GM20000 (cell line): ENCODE data around the gene NBAS.

ENCODE experiments used
- DNase-seq: peaks from one replicate; pipeline ENCODE4 v3.0.0; 2012; ENCODE audit warnings: low spot score
- TF ChIP-seq, protein P1 (sequence below): IDR thresholded peaks from 2 replicates; pipeline ENCODE4 v1.5.1; 2012; ENCODE audit warnings: mild to moderate bottlenecking, control low read depth; ENCODE audit errors: extremely low read depth, missing control alignments

NBAS gene

DNA sequence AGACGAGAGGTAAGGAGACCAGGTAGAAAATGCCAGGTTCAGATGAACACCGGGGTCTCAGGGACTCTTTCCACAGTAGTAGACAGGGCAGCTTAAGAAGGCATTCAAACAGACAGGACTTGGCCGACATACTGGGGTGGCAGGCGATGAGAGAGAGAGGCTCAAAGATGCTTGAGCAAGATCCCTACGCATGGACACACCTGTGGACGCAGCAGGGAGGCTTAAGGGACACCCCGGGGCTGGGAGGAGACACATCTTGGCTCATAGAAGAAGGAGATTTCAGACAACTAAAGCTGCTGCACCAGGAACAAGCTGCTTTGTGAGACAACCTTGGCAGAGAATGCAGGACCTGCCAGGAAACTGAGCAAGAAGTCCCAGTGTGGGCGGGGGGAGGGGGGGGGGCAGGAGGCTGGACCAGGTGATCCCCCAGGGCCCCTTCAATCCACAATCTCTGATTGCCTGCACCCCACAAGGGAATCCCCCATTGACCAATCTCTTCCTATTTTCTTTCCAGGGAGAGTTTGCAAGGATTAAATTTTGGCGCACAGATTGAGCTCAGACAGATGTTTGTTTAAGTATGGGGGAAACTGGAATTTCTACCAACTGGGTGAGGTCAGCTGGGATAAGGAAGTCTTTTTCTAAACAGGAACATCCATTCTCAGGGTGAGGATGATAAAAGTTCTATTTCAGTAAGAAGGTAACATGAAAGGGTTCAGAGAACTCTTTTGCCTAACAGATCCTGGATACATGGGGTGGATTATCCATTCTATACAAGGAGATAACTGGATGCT is 400.7 kb downstream of the NBAS start:
- DNase-seq, result no peak
- TF ChIP-seq, protein P1, sequence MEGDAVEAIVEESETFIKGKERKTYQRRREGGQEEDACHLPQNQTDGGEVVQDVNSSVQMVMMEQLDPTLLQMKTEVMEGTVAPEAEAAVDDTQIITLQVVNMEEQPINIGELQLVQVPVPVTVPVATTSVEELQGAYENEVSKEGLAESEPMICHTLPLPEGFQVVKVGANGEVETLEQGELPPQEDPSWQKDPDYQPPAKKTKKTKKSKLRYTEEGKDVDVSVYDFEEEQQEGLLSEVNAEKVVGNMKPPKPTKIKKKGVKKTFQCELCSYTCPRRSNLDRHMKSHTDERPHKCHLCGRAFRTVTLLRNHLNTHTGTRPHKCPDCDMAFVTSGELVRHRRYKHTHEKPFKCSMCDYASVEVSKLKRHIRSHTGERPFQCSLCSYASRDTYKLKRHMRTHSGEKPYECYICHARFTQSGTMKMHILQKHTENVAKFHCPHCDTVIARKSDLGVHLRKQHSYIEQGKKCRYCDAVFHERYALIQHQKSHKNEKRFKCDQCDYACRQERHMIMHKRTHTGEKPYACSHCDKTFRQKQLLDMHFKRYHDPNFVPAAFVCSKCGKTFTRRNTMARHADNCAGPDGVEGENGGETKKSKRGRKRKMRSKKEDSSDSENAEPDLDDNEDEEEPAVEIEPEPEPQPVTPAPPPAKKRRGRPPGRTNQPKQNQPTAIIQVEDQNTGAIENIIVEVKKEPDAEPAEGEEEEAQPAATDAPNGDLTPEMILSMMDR, result no peak

DNA sequence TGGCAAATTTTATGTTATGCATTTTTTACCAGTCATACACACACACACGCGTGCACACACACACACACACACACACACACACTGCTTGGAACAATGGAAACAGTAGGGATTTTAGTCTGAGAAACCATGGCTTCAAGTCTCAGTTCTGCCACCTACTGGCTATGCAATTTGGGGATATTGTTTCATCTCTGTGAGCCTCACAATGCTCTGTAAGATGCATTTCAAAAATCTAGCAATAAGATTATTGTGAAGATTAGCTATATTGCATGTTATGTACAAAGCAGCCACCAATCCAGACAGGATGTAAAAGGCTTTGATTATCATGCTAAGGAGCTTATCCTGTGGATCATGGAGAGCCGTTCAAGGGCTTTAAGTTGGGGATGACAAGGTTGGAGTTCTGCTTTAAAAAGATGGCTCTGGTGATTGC is 401.4 kb downstream of the NBAS start:
- TF ChIP-seq, protein P1, result peak; percentile 59
- DNase-seq, result peak; percentile 26

DNA sequence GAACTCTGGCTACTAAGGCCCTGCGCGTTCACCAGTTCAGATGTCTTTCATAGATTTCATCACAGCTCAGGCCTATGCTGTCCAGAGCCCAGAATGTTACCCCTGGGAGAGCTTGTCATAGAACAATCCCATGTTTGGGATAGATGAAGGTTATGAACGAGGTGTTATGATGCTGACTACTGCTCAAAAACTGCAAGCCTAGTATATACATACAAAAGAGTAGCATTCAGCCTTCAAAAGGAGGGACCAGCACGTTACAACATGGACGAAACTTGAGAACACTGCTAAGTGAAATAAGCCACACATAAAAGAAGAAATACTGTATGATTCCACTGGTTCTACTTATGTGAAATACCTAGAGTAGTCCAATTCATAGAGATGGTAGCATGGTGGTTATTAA is 401.9 kb downstream of the NBAS start:
- DNase-seq, result no peak
- TF ChIP-seq, protein P1, result no peak

DNA sequence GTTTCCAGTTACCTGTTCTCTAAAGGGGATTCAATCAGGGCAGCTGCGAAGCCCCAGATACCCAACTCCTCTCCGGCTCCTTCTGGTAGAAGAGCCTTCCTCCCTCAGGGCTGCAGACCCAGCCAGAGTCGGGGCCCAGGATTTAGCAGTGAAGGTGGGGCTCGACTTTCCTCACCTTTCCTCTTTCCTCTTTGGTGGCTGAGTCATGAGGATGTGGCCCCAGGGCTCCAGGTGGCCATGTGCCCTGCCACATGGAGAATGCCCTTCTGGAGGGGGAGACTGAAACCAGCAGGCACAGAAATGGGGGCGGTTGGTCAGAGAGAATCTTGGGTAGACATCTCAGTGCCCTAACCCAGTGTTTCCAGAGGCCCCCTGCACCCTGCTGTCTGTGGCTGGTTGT is 402.6 kb downstream of the NBAS start:
- TF ChIP-seq, protein P1, result no peak
- no peak for DNase-seq

DNA sequence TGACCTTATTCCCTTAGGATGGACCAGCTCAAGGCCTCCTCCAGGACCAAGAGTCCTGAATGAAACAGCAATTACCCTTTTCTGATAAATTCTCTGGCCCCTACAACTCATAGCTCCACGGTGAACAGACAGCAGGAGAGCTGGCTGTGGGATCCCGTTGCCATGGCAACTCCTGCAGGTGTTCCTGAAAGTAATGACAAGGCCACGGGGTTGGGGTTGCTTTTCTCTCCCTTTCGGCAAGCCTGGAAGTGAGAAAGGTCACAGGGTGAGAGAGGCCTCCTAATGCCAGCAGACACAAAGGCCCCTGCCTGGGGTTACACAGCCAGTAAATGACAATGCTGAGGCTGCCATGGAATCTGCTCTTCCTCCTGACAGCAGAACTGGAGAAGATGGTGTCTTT is 403.0 kb downstream of the NBAS start:
- TF ChIP-seq, protein P1, result no peak
- no peak for DNase-seq

DNA sequence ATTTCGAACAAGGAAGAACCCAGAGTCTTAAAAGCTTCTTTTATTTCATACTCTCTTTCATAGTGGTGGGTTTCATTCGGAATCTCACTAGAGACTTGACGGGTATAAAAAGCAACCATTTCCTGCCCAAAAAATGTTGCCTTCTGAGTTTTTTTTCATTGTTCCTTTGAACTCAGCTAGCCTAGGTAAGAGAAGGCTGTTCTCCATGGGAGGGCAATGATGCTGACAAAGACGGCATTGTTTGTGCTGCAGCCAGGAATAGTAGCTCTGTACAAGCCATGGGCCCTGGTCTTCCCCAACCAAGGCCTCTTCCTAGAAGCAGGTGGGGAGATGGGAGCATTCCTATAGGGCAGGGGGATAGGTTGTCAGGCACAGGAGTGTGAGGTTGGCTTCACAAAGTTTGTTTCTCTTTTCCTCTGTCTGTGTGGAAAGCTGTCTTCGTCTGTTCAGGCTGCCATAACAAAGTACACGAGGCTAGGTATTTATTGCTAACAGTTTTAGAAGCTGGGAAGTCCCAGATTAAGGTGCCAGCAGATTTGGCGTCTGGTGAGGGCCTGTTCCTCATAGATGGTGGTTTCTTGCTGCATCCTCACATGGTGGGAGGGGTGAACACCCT is 405.1 kb downstream of the NBAS start:
- TF ChIP-seq, protein P1, result no peak
- no peak for DNase-seq

DNA sequence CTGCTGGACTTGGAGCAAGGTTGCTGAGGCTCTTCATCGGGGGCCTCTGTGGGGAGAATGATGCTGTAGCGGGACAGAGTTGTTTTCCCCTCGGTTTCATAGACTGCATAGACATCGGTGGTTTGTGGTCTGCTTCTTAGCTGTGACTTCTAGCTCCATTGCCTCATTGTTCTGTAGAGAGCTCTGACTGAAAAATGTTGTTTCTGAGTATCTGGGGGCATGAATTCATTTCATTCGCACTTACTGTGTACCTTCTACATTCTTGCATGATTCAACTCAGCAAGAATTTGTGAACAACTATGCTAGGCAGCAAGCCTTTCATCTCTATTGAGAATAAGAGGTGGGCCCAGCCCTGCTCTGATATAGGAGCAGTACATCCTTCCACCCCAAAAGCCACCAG is 406.8 kb downstream of the NBAS start:
- no peak for DNase-seq

More for the DNA sequence above, 406.8 kb downstream of the NBAS start:
- TF ChIP-seq, protein P1, result no peak
